T-helper 9 cell (primary cell): Measurements from ENCODE around the gene MXD3.

Source experiments
- DNase-seq: peaks from one replicate; pipeline ENCODE4 v3.0.0-alpha.2; 2020

The MXD3 gene

DNA sequence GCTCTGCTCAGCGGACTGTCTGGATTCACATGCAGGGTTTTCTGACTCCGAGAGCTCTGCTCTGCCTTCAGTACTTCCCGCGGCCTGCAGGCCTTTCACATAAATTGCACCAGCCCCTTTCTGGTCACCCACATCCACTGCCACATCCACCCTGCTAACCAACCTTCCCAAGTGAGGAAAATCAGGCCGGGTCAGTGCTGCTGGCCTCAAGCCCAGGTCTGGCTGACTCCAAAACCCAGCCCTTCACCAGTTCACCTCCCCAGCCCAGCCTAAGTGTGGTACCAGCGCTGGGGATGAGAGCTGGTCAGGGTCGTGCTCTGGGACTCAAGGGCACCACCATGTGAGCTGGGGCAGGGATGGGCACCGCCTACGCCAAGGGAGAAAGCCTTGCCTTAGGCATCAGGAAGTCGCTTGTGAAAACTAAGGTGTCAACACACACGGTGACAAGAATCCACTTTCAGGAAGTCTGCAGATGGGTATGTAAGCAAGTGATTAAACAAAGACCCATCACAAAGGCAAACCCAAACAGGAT lies 27.5 kb upstream of the MXD3 start:
- DNase-seq, result no peak

DNA sequence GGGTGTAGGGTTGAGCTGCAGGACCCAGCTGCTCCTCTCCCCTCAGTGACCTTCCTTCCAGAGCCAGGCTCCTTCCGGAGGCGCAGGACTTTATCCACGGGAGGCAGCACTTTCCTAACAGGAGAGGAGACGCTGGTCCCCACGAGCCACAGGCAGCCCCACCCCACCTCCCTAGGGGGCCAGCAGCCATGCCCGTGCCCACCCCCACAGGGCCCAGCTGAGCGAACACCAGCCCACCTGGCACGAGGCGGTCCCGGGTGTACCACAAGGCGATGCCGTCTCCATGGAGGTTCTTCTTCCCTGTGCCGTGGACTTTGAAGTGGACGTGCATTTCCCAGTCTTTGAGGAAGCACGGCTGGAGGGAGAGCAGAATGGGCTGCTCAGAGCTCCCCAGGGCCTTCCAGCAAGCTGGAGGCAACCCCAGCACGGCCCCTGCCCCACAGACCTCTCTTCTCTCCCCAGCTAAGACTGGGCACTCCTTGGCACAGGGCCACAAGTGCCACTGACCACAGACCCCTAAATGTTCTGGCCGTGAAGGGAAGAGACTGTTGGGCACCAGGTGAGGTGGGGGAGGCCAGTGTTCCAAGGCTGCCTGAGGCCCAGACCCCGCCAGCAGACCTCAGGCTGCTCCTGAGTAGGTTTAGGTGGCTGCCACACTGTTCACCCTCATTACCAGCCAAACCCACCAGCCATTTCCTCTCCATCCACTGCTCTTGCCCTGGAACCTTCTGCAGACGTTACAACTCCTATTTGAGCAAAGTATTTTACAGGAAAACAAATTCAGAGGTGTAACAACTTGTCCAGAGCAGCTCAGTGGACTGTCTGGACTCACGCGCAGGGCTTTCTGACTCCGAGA lies 26.8 kb upstream of the MXD3 start:
- no peak for DNase-seq

DNA sequence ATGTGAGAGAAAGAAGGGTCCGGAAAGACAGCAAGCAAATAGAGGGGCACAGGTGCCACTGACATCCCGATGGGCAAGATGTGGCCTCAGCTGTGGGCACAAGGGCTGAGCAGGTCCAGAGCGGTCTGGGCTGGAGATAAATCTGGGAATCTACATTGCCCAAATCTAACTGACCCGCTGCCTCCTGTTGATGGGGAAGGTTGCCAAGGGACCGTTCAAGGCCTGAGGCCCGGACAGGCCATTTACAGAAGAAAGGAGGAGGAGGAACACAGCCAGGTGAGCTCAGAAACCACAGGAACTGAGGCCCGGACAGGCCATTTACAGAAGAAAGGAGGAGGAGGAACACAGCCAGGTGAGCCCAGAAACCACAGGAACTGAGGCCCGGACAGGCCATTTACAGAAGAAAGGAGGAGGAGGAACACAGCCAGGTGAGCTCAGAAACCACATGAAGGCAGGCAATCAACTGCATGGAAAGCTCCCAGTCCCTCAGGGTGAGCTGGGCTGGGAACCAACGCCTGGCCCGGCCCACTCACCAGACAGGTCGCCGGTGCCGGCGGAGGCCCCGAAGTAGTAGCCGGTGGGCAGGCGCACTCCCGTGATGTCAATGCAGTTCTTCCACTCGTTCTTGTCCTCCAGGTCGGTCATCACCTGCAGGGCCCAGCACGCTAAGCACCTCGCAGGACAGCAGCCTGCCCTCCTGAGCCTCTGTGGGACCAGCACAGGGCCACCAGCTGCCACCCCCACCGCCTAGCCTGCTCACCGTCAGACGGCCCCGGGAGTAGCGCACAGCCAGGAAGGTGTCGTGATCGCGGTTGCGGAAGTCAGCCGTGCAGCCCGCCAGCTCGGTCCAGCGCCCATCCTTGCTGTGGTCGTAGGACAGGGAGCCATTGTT lies 25.2 kb upstream of the MXD3 start:
- no peak for DNase-seq

DNA sequence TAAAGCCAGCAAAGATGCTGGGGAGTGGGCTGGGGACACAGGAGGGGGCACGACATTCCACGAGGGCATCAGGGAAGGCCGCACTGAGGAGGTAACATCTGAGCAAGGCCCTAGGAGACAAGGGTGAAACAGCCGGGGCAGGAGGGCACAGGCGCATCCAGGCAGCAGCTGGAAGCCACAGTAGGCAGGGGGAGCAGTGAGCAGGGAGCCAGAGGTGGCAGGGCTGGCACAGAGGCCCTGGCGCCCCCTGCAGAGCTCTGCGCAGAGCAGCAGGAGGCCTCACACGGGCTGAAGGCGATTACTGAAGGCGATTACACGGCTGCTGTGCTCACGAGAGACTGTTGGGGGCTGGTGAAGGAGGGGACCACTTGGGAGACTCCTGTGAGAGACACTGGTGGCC lies 24.4 kb upstream of the MXD3 start:
- DNase-seq, result no peak

DNA sequence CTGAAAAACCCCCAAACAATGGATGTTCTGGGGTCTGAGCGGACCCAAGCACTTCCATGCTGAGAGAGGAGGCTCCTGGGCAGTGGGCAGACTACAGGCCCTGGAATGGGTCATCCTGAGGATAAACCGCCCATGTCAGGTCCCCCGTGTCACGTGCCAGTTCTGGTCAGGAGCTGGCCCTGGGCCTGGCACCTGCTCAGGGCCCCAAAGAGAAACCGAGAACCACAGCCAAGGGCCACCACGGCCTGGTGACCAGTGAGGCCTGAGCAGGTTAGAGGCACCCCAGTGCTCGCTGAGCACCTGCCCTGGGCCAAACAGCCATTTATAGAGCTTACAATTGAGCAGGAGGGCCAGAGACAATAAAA lies 24.0 kb upstream of the MXD3 start:
- no peak for DNase-seq

DNA sequence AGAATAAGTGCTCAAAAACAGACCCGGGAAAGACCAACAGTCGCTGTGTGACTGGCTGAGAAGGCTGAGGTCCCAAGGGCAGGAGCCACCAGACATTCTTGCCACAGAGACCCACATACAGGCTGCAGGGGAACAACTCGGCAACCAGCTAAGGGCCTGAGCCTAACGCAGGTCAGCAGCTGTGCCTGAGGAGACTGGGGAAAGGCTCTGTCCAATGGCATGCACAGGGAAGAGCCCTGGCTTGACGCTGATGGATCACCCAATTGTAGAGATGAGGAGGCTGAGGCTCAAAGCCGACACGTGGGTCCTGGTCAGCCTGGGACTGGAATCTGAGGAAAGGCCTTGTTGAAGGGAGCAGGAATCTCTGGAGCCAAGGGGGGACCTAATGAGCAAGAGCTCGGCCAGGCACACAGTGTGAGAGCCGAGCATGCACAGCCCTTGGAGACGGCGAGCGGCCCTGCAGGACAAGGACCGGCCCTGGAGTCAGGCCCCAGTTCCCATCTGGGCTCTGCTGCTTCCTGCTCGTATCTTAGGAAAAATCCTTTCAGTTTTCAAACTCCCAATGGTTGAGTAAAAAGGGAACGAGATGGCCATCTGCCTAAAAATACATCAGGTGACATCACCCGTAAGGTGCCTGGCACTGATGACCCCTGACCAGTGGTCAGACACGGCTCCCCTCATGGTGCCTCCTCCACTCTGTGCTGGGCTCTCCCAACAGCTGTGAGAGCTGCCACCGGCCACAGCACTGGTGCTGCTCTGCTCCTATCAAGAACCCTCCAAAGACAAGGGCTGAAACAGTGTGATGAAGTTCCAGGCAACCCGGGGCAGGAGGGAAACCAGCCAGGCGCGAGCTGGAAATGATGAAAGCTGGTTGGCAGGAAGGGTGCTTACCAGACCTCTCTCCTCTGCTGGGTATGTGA lies 23.3 kb upstream of the MXD3 start:
- DNase-seq, result no peak

DNA sequence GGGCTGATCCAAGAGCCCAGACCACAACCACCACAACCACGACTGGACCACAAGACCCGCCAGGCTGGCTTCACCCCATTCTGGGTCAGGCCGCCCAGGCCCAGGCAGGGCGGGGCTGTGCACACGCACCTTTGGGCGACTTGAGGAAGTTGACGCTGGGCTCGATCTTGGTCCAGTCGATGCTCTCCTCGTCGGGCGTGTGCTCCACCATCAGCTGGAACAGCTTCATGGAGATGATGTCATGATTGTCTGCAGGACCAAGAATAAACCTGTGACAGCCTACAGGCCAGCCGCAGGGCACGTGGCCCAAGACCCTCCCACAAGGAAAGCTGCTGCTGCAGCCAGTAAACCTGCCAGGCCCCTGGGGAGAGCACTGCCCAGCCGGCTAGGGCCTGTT lies 22.5 kb upstream of the MXD3 start:
- no peak for DNase-seq

DNA sequence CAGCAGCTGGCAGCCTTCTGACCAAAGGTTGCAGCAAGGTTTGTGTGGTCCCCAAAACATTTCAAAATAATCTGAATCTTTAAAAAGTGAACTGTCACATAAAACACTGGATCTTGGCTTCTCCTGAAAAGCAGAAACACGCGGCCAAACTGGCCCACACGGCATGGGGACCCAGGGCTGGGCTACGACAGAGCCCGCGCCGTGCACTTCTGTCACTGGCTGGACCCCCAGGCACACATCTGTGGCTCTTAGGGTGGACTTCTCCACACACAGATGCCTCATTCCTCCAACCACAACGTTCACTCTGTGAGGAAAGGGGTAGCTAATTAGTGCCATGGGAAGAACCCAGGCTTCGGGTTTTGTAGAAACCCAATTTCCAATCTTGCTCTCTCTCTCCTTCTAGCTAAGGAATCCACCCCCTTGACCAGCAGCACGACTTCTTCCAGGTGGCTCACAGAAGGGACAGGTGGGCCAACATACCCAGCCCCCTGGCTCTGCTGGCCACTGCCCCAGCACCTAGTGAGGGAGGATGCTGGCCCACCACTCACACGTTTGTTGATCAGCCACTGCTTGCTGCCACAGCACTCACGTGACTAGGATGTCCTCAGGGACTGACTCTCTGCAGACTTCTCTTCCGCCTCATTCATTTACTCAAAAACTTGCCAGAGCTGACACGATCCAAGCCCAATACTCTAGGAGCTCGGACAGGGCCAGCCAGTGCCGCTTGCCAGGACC lies 21.9 kb upstream of the MXD3 start:
- DNase-seq, result no peak

DNA sequence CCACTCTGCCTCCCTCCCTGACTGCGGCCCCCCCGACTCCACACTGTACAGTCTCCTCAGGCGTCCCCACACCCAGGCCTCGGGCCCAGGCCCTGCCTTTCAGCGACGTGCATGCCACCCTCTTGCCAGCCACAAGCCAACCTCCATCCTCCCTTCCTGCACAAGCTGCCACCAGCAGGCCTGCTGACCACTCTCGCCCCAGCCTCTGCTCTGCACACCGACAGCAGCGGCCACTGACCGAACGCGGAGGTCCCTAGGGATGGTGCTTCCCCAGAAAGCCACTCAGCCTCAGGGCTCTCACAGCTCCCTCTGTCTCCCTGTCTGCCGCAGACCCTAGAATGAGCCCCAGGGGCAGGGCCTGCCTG lies 21.2 kb upstream of the MXD3 start:
- no peak for DNase-seq

DNA sequence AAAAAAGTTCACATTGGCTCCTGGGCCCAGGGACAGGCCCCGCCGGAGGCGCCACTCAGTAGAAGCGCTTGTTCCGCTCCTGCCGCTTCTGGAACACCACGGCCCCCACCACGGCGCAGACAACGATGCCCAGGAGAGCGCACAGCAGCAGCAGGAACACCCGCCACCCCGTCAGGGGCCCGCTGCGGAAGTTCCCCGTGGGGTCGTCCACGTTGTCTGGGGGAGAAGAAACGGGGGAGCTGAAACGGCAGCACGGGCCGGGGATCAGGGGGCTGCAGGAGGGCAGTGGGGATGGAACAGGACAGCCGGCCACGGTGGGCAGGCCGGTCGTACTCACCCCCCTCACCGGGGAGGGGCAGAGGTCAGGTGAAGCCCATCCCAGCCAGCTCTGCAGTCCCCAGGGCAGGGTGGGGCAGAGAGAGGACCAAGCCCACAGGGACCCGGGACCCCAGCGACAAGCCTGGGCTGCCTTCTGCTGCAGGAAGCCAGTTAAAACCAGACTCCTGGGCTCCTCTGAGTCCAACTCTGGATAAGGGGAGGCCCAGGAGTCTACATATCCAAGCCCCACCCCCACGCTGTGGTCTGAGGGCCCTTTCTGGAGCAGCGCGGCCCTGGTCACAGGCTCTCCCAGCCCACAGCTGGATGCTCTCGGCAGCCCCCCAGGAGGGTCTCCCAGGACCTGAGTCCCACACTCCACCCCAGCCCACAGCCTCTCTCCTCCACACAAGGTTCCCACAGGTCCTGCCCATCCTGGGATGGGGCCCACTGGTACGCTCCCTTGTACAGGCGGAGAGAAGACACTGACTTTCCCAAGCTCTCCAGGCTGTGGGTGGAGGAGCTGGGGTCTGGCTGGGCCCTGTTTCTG lies 20.6 kb upstream of the MXD3 start:
- DNase-seq, result no peak

DNA sequence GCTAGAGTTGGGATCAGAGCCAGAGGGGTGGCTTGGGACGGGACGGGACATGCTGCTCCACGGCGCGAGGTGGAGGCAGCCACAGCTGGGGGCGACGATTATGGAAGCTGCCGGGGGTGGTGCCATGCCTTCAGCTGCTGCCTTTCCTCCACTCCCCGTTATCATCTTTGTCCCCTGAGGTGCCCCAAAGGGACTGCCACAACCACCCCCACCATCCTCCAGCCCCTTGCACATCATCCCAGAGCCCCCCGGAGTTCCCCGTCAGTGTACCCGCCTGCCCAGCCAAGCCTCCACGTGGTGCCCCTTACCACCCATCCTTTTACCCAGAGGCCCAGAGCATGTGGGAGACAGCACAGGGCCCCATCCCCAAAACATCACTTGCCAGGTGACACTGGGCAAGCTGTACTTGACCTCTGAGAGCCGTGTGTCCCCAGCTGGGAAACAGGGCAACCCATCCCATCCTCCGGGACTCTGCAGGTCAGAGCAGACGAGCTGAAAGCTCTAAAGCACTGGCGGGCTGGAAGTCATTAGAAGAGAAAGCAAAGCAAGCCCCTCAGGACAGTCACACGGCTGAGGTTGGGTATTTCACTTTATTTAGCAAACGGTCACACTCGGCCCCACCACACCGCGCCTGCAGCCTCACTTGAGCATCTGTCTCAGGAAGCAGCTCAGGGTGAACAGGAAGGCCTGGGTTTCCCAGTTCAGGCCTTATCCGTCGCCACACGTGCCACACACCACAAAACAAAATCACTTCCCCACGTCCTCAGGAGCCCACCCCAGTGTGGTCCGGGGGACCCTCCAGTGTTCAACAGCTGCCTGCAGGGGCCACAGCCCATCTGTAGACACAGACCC lies 19.5 kb upstream of the MXD3 start:
- no peak for DNase-seq

DNA sequence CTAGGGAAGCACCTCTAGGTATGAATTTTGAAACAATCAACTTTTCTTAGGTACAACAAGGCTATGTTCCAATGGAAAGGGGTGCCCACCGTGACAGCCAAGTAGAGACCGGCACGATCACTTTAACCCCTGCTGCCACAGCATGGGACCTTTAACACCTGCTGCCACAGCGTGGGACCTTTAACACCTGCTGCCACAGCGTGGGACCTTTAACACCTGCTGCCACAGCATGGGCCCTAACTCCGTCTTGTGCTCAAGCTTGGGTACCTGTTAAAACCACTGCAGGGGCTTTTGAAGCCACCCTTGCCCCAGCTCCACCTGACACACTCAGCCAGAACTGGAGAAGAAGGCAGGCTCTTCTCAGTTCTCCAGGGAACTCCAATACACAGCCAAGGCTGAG lies 18.2 kb upstream of the MXD3 start:
- DNase-seq, result no peak

DNA sequence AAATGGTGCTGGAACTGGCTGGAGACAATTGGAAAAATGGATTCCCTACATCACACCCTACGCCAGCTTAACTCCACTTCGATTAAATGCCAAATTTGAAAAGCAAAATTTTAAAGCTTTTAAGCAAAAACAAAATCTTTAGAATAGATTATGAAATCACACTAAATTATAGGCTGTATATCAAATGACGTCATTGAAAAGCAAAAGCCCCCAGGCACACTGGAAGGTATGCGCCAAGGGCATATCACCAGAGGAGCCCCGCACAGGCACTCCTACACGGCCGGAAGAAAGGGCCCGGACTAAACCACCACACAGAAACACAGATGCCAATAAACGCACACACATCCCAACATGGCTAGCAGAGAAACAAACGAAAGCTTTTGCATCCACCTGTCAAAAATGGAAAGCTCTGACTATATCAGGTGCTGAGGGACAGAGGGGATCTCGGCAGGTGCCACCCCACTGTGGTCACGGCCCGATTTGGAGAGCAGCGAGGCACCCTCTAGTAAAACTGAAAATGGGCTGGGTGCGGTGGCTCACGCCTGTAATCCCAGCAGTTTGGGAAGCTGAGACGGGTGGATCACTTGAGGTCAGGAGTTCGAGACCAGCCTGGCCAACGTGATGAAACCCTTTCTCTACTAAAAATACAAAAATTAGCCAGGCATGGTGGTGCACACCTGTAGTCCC lies 17.0 kb upstream of the MXD3 start:
- DNase-seq, result no peak

DNA sequence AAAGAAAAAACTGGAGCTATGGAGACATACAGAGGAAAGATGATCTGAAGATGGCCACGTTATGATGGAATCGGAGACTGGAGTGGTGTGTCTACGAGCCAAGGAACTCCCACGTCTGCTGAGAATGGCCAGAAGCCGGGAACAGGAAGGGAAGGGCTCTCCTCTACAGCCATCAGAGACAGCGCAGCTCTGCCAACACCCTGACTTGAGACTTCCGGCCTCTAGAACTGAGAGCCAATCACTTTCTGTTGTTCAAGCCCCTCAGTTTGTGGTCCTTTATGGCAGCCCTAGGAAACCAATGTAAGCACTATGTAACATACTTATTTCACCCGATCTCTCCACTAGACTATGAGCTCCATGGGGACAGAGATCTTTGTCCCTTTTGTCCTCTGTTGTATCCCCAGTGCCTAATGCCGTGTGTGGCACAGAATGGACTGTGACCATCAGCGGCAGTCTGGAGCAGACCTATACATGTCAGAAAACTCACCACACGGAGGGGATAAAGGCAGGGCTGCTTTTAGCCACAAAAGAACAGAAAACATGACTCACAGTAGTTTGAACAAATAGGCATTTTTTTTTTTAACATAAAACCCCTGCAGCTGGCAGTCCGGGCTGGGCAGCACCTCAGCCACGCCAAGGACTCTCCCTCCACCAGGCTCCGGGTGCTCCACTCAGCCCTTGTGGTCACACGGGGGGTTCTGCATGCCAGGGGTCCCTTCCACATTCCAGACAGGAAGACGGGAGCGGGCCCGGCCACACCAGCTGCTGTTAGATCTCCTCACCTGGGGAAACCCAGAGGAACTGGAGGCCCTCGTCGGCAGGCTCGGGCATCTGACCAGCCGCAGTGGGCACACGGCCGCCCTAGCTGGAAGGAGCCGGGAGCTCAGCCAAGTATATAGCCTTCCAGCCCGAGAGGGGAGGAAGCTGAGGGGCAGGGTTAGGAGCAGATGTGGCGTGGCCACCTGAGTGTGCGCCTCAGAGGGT lies 16.1 kb upstream of the MXD3 start:
- DNase-seq, result no peak

DNA sequence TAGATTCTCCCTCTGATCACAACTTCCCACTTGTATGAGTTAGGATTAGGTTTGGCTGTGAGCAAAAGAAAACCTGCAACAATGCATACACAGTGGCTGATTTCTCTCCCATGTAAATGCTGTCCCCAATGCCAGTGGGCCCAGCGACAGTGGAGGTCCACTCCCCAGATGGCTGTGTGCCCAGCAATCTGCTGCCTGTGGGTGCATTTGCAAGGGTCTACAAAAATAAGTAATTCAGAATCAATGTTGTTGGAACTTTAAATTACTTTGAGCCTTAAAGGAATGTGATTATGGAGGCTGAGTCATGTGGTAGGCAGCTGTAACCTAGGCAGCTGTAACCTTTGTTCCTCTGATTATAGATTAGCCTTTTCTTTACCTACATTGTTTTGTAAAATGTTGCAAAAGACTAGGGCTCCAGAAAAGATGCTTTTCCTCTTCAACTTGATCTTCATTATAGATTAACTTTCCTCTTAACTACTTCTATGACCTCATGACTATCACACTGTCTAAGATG lies 14.2 kb upstream of the MXD3 start:
- no peak for DNase-seq

DNA sequence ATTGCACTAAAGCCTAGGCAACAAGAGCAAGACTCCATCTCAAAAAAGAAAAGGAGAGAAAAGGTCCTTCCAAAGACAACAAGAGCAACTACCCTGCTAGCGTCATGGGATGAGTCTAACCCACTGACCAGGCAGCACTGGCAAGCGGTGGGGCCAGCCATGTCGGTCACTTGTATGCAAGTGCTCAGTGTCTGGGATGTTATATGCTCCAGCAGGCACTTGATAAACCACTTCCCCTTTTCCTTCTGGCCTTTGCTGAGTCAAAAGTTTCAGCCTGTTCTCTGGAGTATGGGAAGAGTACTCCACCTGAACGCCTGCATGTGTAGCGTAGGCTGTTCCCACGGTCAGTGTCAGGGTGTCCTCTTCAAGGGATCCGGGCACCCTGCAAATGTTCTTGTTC lies 9.2 kb upstream of the MXD3 start:
- DNase-seq, result no peak

DNA sequence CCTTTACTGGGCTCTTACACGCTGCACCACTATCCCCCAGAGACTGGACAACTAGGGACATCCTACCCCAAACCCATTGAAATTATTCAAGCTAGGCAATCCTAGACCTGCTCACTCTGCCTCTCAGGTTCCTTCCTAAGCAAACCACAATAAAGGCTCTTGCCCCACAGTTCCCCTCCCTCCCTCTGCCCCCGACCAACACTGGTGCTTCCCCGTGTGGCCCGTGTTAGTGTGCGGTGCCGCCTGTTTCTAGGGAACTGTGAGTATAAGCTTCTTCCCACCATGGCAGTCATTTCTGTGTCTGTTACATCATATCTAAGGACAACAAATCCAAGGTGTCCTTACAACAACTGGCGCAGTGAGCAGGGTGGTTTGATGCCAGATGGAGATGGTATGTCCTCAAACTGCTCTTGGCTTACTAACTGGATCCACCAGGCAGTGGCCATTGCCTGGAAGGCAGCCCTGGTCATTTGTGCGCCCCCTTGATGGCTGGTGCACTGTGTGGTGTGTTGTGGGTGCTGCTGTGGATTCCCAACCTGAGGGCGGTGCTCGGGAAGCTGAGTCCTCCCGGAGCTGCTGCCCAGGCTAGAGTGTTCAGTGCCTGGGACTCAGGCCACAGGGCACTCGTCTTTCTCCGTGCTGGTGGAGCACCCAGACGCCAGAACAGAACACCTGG lies 8.4 kb upstream of the MXD3 start:
- no peak for DNase-seq
